Hematopoietic multipotent progenitor cell treated with erythropoietin and hydrocortisone succinate and interleukin-3 and kit ligand, for 6 days (in vitro differentiated cells): ENCODE measurements around the gene CMYA5.
"Not testable (repeated sequence)": the region's sequence is repeated elsewhere in the genome, so short reads cannot be mapped to it uniquely, and the experiment has no call there.

Source experiments
- DNase-seq: peaks from one replicate; pipeline ENCODE4 v3.0.0-alpha.2; 2015

CMYA5 gene

DNA sequence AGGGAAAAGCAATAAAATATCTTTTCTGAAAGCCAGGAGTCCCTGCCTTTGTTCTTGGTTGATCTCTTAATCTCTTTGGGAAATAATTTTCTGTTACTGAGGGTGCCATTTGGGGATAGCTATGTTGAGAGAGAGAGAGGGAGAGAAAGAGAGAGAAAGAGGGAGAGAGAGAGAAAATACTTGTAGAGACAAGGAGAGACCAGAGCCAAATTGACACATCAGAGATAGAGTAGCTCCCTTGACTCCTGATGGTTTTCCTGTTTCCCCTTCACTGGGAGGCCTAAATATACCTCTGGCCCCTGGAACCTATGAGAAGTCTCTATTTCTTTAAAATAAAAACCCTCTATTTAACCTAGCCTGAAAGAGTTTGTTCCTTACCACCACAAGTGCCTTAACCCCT lies 14.9 kb downstream of the CMYA5 start:
- DNase-seq, result no peak

DNA sequence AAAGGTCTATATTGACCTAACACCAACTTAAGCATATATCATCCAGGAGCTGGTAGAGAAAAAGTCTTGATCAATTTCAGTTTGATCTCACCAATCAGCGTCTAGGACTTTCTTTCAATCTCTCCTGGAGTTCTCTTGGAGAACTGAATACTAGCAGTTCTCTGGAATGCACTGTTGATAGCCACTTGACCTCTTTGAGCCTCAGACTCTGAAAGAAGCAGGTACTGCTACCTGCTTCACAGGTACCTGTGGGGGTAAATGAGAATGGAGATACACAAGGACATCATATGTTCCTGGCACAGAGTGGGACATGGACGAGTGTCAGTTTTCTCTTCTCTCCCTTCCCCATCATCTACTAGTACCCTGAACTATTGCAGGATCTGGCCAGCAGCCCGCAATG lies 16.0 kb downstream of the CMYA5 start:
- no peak for DNase-seq

DNA sequence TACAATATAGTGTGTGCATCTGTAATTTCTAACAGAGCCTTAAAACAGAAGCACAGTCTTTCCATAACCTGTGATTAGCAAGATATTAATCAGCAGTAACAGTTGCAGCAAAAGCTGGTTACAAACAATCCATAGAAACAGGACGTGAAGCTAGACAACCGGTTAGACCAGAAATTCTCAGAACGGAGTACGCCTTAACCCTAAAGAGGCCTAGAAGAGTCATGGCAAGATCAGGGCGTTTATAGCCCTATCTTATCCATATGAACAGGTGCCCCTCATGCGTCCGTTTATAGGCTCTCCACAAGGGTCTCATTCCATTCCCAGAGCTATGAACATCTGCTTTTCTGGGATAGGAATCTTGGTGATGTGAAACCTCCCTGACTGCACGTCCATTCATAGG lies 16.7 kb downstream of the CMYA5 start:
- not testable (repeated sequence) for DNase-seq

DNA sequence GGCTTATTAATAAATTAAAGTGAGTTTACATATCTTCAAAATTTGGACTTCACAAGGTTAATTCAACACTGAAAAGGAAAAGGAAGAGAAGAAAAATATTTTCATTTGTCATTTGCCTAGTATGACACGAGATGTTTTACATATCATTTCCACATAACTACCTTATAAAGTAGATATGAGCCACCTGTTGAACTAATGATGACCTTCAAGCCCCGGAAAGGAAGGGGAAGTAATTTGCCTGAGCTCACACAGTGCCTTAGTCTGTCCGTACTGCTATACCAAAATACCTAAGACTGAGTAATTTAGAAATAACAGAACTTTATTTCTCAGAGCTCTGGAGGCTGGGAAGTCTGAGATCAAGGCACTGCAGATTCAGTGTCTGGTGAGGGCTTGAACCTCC lies 17.9 kb downstream of the CMYA5 start:
- DNase-seq, result no peak

DNA sequence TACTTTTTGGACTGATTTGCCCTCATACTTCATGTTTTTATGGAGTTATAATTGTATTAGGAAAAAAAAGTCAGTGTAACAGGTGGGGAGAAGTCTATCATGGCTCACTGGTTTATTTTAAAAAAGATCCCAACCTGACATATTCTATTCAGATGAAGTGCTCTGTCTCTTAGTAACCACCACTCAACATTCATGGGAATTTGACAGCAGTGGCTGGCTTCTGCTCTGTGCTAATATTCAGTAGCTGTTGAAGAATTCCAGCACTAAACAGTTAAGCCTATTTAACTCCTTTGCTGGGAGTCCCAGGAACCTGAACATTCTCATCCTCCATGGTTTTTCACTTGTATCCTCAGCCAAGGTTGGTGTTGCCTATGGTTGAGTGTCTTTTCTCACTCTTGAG lies 23.1 kb downstream of the CMYA5 start:
- no peak for DNase-seq

DNA sequence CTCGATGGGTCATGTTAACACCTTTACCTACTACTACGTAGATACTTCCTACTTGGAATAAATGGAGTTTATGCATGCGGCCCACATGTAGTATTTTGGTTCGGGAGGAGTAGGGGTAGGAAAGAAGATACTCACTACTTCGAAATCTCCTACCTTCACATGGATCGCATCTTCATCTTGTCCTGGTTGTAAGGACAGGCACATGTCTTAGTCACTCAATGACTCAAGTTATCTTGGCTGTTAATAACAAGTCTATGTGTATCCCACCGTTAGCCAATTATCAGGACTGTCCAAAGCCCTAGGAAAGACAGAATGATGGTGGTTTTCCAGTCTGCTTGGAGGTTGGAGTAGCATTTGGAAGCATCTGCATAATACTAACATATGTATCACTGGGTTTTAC lies 24.1 kb downstream of the CMYA5 start:
- DNase-seq, result no peak

DNA sequence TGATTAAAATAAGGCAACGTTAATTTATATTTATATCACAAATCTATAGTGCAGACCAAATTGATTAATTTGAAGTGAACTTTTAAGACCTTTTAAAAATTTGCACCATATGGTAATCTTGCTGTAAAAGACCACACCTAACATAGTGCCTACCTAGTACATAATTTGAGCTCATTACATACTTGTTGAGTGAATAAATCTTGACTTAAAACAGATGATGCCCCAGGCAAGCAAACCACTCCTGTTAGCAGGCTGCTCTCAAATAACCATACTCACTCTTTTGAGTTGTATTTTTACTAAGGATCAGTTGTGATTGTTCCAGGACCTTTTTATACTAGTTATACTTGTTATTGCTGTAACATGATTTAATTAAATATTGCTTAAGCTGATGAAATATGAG lies 27.2 kb downstream of the CMYA5 start:
- no peak for DNase-seq

DNA sequence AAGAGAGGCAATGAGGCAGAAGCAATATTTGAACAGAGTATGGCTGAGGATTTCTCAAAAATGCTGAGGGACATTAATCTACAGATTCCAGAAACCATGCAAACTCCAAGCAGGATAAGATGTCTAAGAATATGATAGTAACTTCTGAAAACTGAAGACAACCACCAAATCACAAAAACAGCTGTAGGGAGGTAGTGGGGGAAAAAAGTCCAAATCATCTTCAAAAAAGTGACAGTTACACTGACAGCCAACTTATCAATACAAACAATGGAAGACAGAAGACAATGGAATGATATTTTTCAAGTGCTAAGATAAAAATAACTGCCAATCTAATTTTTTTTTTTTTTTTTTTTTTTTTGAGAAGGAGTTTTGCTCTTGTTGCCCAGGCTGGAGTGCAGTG lies 30.5 kb downstream of the CMYA5 start:
- DNase-seq, result no peak

DNA sequence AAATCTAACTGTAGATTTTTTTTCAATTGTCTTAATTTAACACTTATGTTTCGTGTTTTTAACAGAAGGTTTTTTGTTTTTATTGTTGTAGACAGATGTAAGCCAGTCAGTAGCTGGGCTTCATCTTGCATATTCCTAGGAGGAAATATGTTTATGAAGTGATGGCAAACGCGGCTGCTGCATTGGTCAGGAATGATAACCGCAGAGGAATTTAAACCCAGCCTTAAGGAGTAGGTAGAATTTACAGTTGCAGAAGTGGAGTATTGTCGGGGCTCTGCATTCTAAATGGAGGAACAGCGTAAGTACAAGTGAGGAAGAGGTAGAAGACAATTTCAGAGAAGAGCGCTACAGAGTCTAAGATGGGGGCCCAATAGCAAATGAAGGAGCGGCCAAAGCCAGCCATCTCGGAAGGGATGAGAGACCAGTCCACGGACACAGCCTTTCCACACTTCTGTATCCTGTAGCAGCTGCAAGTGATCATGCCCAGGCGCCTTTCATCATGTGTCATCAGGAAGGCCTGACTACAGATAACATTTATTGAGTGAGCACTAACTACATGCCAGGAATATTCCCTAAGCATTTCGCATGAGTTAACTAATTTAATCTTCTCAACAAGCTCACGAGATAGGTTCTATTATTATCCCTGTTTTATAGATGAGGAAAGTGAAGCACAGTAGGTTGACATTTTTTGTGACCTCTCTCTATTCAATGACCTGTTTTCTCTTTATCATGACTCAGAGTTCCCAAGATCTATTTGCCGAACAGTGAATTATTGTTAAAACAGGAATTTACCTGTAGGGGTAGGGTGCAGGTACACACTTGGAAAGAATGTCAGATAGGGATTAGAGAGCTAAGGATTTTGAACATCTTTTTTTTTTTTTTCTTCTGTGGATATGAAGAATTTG lies 38.1 kb downstream of the CMYA5 start:
- DNase-seq, result no peak

DNA sequence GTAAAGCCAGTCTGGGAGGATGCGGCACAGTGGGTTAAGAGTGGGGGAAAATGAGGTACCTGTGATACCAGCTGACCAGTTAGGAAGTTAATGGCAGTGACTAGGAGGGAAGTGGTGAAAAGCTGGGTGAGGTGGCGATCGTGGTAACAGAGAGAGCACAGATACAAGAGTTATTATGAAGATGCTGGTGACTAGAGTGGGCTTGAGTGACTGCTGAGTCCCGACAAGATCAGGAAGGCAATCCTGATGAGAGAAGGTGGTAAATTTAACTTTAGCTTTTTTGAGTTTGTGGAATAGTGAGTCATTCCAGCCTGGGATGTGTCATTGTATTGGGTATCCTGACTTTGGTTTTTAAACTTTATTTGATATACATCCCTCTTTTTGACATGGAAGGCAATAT lies 38.8 kb downstream of the CMYA5 start:
- no peak for DNase-seq

DNA sequence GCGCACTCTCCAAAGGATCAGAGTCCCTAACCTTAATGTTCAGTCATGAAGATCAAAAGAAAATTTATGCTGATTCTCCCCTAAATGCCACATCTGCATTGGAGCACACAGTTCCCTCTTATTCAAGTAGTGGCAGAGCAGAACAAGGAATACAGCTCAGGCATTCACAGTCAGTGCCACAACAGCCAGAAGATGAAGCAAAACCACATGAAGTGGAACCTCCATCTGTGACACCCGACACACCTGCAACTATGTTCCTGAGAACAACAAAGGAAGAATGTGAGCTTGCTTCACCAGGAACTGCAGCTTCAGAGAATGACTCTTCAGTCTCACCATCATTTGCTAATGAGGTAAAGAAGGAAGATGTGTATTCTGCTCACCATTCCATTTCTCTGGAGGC lies 40.0 kb downstream of the CMYA5 start:
- no peak for DNase-seq

DNA sequence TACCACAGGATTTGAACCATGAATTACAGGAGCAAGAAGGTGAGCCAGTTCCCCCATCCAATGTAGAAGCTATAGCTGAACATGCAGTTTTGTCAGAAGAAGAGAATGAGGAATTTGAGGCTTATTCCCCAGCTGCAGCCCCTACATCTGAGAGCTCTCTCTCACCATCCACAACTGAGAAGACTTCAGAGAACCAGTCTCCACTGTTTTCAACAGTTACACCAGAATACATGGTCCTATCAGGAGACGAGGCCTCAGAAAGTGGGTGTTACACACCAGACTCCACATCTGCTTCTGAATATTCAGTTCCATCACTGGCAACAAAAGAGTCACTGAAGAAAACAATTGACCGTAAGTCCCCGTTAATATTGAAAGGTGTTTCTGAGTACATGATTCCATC lies 40.9 kb downstream of the CMYA5 start:
- DNase-seq, result no peak

DNA sequence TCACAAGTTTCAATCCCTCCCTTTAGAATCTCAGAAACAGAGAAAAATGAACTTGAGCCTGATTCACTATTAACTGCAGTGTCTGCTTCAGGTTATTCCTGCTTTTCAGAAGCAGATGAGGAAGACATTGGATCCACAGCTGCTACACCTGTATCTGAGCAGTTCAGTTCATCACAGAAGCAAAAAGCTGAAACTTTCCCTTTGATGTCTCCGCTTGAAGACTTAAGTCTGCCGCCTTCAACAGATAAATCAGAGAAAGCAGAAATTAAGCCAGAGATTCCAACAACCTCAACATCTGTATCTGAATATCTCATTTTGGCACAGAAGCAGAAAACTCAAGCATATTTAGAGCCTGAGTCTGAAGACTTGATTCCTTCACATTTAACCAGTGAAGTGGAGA lies 42.1 kb downstream of the CMYA5 start:
- no peak for DNase-seq

DNA sequence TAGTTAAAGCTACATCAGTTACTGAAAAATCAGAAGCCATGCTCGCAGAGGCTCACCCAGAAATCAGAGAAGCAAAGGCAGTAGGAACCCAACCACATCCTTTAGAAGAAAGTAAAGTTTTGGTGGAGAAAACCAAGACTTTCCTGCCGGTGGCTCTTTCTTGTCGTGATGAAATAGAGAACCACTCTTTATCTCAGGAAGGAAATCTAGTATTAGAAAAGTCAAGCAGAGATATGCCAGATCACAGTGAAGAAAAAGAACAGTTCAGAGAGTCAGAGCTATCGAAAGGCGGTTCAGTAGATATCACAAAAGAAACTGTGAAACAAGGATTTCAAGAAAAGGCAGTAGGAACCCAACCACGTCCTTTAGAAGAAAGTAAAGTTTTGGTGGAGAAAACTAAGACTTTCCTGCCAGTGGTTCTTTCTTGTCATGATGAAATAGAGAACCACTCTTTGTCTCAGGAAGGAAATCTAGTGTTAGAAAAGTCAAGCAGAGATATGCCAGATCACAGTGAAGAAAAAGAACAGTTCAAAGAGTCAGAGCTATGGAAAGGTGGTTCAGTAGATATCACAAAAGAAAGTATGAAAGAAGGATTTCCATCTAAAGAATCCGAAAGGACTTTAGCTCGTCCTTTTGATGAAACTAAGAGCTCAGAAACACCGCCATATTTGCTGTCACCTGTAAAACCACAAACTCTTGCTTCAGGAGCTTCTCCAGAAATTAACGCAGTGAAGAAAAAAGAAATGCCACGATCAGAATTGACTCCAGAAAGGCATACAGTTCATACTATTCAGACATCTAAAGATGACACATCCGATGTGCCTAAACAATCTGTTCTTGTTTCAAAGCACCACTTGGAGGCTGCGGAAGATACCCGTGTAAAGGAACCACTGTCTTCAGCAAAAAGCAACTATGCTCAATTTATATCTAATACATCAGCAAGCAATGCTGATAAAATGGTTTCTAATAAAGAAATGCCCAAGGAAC lies 47.2 kb downstream of the CMYA5 start:
- peak; percentile 21 for DNase-seq

DNA sequence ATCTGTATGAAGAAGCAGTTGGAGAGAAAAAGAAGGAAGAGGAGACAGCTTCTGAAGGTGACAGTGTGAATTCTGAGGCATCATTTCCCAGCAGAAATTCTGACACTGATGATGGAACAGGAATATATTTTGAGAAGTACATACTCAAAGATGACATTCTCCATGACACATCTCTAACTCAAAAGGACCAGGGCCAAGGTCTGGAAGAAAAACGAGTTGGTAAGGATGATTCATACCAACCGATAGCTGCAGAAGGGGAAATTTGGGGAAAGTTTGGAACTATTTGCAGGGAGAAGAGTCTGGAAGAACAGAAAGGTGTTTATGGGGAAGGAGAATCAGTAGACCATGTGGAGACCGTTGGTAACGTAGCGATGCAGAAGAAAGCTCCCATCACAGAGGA lies 48.7 kb downstream of the CMYA5 start:
- DNase-seq, result no peak

DNA sequence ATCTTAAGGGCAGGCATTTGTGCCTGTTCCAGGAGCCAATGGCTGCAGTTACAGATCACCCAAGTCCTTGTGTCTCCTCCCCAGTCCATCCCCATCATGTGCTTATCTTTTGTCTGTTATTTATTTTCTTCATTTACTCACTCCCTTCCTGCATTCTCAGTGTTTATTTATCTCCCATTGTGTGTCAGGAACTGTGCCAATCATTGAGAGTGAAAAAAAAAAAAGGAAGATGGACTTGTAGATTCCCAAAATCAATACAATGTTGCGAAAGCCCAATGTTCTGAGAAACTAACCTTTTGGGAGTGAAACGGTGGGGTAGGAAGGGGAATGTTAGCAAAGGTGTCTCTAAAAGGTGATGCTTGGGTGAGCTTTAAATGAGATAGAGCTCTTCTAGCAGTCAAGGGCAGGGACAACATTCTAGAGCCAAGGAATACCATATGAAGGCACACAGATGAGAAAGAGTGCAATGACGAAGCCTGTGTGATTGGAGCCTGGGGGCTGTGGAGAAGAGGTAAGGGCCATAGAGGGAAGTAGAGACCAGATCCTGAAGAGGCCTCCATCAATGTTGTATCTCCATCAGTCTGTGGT lies 53.0 kb downstream of the CMYA5 start:
- DNase-seq, result no peak

DNA sequence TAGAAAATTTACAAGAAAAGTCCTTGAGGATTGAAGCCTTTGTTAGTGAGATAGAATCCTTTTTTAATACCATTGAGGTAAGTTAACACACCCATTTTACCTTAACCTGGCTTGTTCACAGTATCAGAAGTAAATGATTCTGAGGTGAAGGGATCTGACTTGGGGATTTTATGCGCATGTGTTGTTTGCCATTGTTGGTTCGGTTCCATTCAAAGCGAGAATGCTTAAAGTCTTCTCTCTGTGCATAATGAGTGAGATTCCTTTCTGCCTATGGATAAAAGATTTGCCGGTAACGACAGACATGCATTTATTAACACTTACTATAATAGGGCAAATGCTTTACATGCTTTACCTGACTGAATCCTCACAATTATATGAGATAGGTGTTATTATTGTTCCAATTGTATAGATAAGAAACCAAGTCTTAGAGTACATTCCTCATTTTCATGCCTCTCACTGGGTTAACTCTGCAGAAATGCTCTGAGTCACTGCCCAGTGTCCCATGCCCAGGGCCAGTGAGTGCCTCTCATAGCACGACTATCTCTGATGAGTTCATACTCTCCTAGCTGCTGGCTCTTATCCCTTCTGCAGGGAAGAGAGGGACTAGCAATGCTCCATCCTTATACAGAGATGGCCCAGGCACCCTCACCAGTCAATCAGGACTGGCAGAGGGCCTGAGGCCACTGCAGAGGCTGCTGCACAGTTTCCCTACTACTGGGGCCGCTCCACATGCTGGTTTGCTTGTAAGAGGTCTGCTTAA lies 54.4 kb downstream of the CMYA5 start:
- no peak for DNase-seq

DNA sequence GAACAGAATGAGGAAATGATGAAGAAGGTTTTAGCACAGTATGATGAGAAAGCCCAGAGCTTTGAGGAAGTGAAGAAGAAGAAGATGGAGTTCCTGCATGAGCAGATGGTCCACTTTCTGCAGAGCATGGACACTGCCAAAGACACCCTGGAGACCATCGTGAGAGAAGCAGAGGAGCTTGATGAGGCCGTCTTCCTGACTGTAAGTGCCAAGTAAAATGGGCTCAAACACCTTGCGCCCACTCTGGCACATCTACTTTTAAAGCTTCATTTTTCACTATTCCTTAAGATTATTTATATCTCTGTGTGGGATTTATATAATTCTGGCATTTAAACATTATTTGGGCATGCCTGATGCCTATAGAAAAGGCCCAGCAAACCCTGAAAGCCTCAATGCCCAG lies 55.6 kb downstream of the CMYA5 start:
- DNase-seq, result no peak

DNA sequence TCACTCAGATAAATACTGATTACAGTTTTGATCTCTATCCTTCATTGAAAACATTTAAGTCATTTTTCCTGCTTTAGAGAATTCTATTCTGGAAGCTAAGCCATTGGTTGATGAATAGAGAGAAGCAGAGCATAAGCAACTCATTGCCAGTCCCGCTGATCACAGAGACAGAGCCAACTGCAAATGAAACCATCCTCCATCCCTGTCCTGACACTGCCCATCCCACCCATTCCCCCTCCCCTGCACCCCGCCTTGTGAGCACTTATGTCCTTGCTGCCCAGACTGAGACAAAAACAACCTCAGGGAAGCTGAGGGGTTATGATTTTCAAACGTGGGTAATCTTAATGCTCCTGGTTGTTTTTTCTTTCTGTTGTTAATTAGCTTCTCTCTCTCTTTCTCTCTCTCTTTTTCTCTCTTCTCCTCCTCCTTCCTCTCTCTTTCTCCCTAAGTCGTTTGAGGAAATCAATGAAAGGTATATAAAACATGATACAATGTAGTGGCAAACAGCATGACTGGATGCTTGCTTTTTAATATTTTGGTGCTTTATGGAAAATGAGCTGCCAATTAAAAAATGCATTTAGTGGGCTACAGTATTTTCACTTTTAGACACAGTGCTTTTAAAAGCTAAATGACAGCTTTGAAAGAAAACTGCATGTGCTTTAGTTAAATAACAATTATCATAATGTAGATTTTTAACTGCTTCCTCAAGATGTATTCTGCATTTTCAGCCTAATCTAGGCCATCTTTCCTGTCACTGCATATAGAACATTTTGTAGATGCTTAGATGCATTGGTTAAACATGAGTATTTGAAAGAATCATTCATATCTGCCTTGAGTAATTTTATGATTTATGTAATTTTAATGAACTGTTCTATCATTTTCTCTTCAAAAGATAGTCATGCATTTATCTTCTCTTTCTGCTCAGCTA lies 57.3 kb downstream of the CMYA5 start:
- no peak for DNase-seq

DNA sequence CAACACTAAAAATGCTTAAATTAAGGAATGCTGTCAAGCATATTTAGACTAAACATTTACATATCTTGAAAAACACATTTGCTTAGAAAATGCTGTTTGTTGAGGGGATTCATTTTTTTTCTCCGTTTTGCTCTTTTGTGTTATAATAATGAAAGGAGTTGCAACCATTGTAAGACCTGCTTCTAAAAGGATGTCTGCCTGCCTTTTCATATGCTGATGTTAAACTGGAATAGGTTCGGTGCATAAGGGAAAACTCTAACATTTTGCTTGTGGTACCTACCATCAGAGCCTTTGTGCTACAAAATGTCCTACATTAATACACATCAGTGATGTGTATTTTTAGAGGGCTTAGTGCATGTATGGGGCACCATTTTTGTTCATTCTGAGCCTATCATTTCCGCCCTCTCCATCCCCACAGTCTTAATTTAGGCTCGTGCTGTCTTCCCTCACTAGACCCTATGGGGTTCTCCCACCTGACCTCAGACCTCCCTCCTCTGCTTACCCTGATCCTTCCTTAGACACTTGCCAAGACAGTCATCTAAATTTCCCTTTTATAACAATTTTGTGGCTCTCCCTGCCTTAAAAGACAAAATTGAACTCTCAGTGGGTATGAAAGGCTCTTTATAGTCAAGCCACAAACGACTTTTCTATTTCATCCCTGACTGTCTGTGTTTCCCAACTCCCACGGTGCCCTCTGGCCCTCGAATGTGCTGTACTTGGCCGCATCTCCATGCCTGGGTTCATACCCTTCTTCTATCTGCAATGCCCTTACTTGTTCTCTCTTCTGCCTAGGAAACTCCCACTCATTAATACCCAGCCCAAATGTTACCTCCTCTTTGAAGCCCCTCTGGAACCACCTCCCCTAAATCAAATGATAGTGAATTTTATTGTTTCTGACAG lies 61.2 kb downstream of the CMYA5 start:
- no peak for DNase-seq

DNA sequence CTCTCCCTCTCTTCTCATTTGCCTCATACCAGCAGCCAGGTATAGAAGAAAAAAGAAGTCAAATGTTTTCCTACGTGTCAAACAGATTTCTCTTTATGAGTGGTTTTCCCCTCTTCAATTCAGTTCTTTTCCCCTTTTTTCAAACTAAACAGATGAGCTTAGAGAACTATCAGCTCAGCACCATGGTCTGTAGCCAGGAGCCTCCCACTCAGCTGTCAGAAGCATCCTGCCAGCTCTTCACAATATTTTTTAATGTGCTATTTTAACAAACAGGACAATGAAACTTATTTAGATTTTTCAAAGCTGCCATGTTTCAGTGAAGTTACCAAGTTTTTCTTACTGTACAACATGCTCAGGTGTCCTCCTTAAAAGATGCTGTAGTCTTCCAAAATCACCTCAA lies 63.5 kb downstream of the CMYA5 start:
- no peak for DNase-seq
